DND-41 (cell line): ENCODE data around the gene PREX1.

ENCODE experiments used
- EZH2 ChIP-seq: IDR thresholded peaks from 3 replicates; pipeline ENCODE4 v1.6.1; 2012; ENCODE audit warnings: borderline replicate concordance, low read depth, mild to moderate bottlenecking, moderate library complexity, low read length, inconsistent platforms; ENCODE audit not compliant: severe bottlenecking
- TF ChIP-seq, protein P1 (sequence below): IDR thresholded peaks from 2 replicates; pipeline ENCODE4 v1.5.1; 2012; ENCODE audit warnings: borderline replicate concordance, low read length, moderate library complexity, mild to moderate bottlenecking; ENCODE audit not compliant: poor library complexity, severe bottlenecking; ENCODE audit errors: extremely low read depth

DNA sequence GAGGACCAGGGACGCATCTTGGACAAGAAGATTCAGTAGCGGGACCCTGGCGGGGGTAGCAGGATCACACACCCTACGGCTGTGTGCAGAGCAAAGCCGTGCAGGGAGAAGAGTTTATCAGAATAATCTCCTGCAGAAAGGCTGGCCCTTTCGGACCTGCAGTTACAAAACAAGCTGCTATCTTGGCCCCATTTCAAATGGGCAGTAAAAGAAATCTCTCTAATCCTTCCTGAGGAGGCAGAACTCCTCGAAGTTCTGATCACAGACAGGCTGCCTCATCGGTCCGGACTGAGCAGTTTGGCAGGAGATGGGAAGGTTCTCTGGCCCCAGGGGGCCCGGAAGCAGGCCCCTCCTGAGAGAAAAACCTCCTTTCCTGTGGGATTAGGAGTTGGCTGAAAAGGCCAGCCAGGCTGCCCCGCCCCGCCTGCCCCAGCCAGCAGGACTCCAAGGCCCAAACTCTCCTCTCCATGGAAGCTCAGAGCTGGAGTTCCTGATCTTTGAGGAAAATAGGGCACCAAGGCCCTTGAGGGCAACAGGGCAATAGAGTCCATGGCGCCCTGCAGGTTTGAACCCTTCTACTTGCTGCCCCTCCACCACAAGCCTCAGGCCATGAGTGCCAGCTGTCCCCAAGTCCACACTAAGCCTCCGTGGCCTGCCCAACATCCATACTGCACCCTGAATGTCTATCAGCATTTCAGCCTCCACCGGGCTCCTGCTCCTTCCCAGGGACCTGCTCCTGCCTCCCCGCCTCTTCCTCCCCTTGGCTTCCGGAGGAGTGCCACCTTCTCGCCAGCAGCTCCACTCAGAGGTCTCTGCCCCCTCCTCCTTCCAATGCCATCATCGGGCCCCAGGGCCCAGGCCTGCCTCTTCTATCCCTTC, 141.3 kb downstream of the PREX1 start:
- TF ChIP-seq, protein P1, sequence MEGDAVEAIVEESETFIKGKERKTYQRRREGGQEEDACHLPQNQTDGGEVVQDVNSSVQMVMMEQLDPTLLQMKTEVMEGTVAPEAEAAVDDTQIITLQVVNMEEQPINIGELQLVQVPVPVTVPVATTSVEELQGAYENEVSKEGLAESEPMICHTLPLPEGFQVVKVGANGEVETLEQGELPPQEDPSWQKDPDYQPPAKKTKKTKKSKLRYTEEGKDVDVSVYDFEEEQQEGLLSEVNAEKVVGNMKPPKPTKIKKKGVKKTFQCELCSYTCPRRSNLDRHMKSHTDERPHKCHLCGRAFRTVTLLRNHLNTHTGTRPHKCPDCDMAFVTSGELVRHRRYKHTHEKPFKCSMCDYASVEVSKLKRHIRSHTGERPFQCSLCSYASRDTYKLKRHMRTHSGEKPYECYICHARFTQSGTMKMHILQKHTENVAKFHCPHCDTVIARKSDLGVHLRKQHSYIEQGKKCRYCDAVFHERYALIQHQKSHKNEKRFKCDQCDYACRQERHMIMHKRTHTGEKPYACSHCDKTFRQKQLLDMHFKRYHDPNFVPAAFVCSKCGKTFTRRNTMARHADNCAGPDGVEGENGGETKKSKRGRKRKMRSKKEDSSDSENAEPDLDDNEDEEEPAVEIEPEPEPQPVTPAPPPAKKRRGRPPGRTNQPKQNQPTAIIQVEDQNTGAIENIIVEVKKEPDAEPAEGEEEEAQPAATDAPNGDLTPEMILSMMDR: no peak
- TF ChIP-seq EZH2: no peak
